ENCODE data around the gene DAPK3.
"Not testable (repeated sequence)": the region's sequence is repeated elsewhere in the genome, so short reads cannot be mapped to it uniquely, and the experiment has no call there.

Gene DAPK3

DNA sequence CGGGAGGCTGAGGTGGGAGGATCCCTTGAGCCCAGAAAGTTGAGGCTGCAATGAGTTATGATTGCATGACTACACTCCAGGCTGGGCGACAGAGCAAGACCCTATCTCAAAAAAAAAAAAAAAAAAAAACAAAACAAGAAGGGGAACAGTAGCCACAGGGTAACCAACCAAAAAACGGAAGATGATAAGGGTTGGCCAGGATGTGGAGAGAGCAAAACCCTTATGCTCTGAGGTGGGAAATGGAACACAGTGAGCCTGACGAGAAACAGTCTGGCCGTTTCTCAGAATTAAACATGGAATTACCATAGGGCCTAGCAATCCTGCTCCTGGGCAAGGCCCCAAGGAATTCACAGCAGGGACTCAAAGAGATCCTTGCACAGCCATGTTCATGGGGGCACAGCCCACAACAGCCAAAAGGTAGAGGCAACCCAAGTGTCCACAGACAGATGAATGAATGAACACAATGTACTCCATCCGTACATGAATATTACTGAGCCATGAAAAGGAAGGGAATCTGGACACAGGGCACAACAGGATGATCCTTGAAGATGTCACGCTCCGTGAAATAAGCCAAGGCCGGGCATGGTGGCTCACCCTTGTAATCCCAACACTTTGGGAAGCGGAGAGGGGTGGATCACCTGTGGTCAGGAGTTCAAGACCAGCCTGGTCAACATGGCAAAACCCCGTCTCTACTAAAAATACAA is 26.7 kb downstream of the DAPK3 start:
- Histone ChIP-seq H3K27ac (no peak overlapping the region), H3K4me3 (ENCODE audit: low read depth, low read length) (no peak overlapping the region), H3K36me3 (replicated peaks) (no peaks in the 10 kb centered on the region), H3K27me3 (replicated peaks) (no peaks in the 10 kb centered on the region)
- in situ Hi-C loops (cut with HindIII; ENCODE audit: low pct_ligation_motif_present, low sequenced_read_pairs) = no loop called here
- TF ChIP-seq CTCF (IDR thresholded peaks at IDR 0.05; ENCODE audit: low read depth, low read length, missing control alignments) = no peak
- DNase-seq = no peak

- Histone ChIP-seq H3K36me3 (replicated peaks) (no peaks in the 10 kb centered on the region), H3K27me3 (replicated peaks) (no peaks in the 10 kb centered on the region), H3K27ac (no peak overlapping the region), H3K4me3 (ENCODE audit: low read depth, low read length) (no peak overlapping the region)
- no peak for TF ChIP-seq CTCF (IDR thresholded peaks at IDR 0.05; ENCODE audit: low read depth, low read length, missing control alignments)
- DNase-seq = no peak
- in situ Hi-C loops (cut with HindIII; ENCODE audit: low pct_ligation_motif_present, low sequenced_read_pairs) = no loop called here
Observed at GRCh38 chr19:3942790-3943409, 28.0 kb downstream of the DAPK3 start.

- H3K27ac ChIP-seq; DNase-seq; in situ Hi-C loops (cut with HindIII; ENCODE audit: low pct_ligation_motif_present, low sequenced_read_pairs); H3K36me3 ChIP-seq (replicated peaks); H3K27me3 ChIP-seq (replicated peaks); H3K4me3 ChIP-seq (ENCODE audit: low read depth, low read length): not testable (repeated sequence)
Observed at GRCh38 chr19:3938300-3938950, 32.5 kb downstream of the DAPK3 start.

- H3K4me3 ChIP-seq (ENCODE audit: low read depth, low read length) = no peak overlapping the region
- no peak overlapping the region for H3K27ac ChIP-seq
- no peaks in the 10 kb centered on the region for H3K36me3 ChIP-seq (replicated peaks)
- peaks cover 12% of the 10 kb centered on the region for H3K27me3 ChIP-seq (replicated peaks)
- in situ Hi-C loops (cut with HindIII; ENCODE audit: low pct_ligation_motif_present, low sequenced_read_pairs) = no loop called here
- no peak for TF ChIP-seq CTCF (IDR thresholded peaks at IDR 0.05; ENCODE audit: low read depth, low read length, missing control alignments)
- DNase-seq = no peak
Observed at GRCh38 chr19:3936506-3937442, 34.1 kb downstream of the DAPK3 start.

DNA sequence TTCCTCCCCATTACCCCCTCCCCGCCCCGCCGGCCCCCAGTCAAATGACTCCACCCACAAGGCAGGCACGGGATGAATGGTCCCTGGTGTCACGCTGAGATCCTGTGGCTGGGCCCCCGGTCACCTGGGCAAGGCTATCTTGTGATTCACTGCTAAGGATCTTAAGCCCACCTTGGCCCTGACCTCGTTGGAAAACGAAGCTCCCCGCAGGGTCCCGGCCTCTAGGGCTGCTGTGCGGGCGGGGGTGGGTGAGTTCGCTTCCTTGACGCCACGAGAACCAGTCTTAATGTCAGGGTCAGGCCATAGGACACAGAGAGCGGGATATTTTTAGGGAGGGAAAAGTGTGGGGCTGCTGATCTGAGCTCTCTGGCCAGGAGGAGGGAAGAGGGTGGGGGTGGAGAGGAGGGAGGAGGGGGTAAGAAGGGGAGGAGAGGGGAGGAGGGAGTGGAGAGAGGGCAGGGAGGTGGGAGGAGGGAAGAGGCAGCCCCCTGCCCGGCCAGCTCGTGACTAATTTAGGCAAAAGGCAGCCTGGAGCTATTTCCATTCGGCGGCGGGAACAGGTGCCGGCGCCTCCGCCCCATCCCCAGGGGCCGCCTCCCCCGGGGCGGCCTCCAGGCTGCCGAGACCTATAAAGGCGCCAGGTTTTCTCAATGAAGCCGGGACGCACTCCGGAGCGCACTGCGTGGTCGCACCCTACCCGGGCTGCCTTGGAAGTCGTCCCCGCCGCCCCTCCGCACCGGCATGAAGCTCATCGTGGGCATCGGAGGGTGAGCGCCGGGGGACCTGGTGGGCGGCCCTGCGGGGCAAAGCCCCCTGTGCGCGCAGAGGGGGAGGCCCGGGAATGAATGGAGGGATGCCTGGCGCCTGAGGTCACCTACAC is 37.7 kb downstream of the DAPK3 start, which contains the start of gene NMRK2:
Gene NMRK2 (plus strand): TSS at position 139 of the 880 bp plus-strand sequence. CDS start 603 bp downstream, at position 742.
- H3K27me3 ChIP-seq (replicated peaks) = peaks cover 12% of the 10 kb centered on the region
- no peak within 1 kb of the TSS for H3K4me3 ChIP-seq (ENCODE audit: low read depth, low read length)
- no peak for DNase-seq
- in situ Hi-C loops (cut with HindIII; ENCODE audit: low pct_ligation_motif_present, low sequenced_read_pairs) = no loop called here
- H3K27ac ChIP-seq = no peak within 1 kb of the TSS
- no peak for TF ChIP-seq CTCF (IDR thresholded peaks at IDR 0.05; ENCODE audit: low read depth, low read length, missing control alignments)
- H3K36me3 ChIP-seq (replicated peaks) = no peaks in the 10 kb centered on the region

Measured in brain microvascular endothelial cell (primary cell).